ENCODE results near the gene PCNX3. TPM values are rescaled to one million over a fixed set of nuclear protein-coding genes. Genes with fewer than 3 reads are reported as not detected.

PCNX3 gene
- total and polyA plus RNA-seq, 2 donors (not counting 3 experiments of a cell fraction or from before 2014, with no cell fraction given): 42.6 to 53.9 TPM

DNA sequence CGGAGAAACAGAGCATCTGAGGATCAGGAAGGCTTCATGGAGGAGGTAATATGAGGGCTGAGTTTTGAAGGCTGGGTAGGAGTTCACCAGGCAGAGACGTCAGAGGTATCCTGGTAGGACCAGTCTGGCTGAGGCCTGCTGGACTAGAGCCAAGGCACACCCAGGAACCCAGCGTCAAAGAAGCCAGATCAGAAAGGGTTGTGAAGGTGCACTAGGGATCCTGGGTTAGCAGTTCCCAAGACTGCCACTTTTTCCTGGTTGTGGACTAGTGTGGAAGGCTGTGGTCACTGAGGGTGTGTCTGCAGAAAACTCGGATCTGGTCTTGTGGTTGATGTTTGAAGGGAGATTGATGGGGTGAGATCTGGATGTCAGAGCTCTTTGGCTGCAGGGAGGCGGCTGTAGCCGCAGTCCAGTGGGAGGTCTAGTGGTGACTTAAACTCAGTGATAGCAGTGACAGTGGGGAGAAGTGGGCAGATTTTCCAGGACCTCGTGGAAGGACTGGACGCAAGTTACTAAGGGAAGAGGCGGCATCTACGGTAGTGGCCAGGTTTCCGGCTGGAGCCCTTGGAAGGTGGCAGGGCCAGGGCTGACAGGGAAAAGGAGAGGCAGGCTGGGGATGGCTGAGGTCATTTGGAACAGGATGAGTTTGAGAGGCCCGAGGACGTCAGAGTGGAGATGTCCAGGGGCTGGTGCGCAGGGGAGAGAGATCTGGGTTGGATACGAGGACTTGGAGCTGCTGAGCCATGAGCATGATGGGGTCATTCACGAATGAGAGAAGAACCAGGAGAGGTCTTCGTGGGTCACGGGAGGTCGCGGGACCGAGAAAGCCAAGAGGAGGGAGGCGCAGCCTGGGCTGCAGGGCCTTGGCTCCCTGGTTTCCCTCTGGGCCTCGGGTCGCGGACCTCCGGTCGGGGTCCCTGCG, 36.3 kb downstream of the PCNX3 start:
- Histone ChIP-seq H4K20me1 (replicated peaks; ENCODE audit: control insufficient read depth, extremely low read depth, insufficient read depth, low read length) (no peaks in the 10 kb centered on the region), H2AFZ (ENCODE audit: low read depth, low read length) (no peak overlapping the region), H3K27me3 (ENCODE audit: control insufficient read depth in 2 of 2, insufficient read depth in 2 of 2, low read length in 2 of 2) (no peaks in the 10 kb centered on the region), H3K4me3 (replicated peaks in 1 of 3; ENCODE audit: insufficient read depth in 1 of 3, low read depth in 1 of 3, low read length in 3 of 3) (peak overlapping the region in 1 of 3 experiments; percentile 49), H3K79me2 (ENCODE audit: control insufficient read depth, insufficient read depth, low read length) (no peaks in the 10 kb centered on the region), H3K4me1 (ENCODE audit: control insufficient read depth, extremely low read depth, insufficient read depth, low read length) (peaks cover 23% of the 10 kb centered on the region), H3K9me1 (replicated peaks; ENCODE audit: control insufficient read depth, extremely low read depth, insufficient read depth, low read length) (no peaks in the 10 kb centered on the region), H3K9me3 (replicated peaks; ENCODE audit: control insufficient read depth, insufficient read depth, low read length) (no peaks in the 10 kb centered on the region), H3K4me2 (ENCODE audit: insufficient read depth, low read length) (peak overlapping the region; percentile 32), H3K27ac (ENCODE audit: insufficient read depth, low read depth, low read length) (peak overlapping the region; percentile 95), H3K9ac (replicated peaks; ENCODE audit: extremely low read depth, insufficient read depth, low read length) (peak overlapping the region; percentile 67), H3K36me3 (ENCODE audit: control insufficient read depth in 2 of 2, extremely low read depth in 1 of 2, insufficient read depth in 2 of 2, low read length in 2 of 2) (peaks cover 0 to 40% of the 10 kb centered on the region in 2 experiments)
- dilution Hi-C loops (cut with MboI; ENCODE audit: extremely low pct_ligation_motif_present, low sequenced_read_pairs) (no loop called here), intact Hi-C loops (cut with micrococcal nuclease) (loop anchor here (1.0 to 2.0 kb wide), 3 partner anchors 15 to 207 kb away; partner anchors contain the start of genes CFL1 and ZNRD2)
- DNase-seq (ENCODE audit: low read depth, low spot score) (no peak), FAIRE-seq (peak; percentile 68)
- ChIA-PET POLR2A (interaction anchor here (1.0 to 3.9 kb wide), 3 partner anchors 9 to 14 kb away, joined by 3 to 19 read pairs (median 9); partner anchors contain the start of genes RELA and SIPA1), CTCF (interaction anchor here (0.7 to 8.0 kb wide), 4 partner anchors 11 to 128 kb away, joined by 3 to 44 read pairs (median 10); partner anchors contain the start of genes AP5B1, RELA and SIPA1)
- TF ChIP-seq, protein P1, sequence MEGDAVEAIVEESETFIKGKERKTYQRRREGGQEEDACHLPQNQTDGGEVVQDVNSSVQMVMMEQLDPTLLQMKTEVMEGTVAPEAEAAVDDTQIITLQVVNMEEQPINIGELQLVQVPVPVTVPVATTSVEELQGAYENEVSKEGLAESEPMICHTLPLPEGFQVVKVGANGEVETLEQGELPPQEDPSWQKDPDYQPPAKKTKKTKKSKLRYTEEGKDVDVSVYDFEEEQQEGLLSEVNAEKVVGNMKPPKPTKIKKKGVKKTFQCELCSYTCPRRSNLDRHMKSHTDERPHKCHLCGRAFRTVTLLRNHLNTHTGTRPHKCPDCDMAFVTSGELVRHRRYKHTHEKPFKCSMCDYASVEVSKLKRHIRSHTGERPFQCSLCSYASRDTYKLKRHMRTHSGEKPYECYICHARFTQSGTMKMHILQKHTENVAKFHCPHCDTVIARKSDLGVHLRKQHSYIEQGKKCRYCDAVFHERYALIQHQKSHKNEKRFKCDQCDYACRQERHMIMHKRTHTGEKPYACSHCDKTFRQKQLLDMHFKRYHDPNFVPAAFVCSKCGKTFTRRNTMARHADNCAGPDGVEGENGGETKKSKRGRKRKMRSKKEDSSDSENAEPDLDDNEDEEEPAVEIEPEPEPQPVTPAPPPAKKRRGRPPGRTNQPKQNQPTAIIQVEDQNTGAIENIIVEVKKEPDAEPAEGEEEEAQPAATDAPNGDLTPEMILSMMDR (IDR thresholded peaks at IDR 0.05; ENCODE audit: extremely low read depth in 1 of 2, insufficient read depth in 1 of 2, low read depth in 1 of 2, low read length in 2 of 2): no peak
- no peak for TF ChIP-seq POLR2AphosphoS5 (IDR thresholded peaks at IDR 0.05; ENCODE audit: insufficient read depth, low read depth, low read length)
- TF ChIP-seq, protein P2, sequence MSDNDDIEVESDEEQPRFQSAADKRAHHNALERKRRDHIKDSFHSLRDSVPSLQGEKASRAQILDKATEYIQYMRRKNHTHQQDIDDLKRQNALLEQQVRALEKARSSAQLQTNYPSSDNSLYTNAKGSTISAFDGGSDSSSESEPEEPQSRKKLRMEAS (IDR thresholded peaks at IDR 0.05; ENCODE audit: insufficient read depth, insufficient read length): no peak
- no peak for TF ChIP-seq FOS (IDR thresholded peaks at IDR 0.05; ENCODE audit: borderline replicate concordance, insufficient read depth, low read length)
- TF ChIP-seq EZH2 (IDR thresholded peaks at IDR 0.05; ENCODE audit: borderline replicate concordance, low read depth, low read length, severe bottlenecking): no peak
- no peak for TF ChIP-seq GATA2 (IDR thresholded peaks at IDR 0.05; ENCODE audit: insufficient read depth, insufficient read length, low read depth, low read length)
- no peak for TF ChIP-seq JUN (IDR thresholded peaks at IDR 0.05; ENCODE audit: borderline replicate concordance, insufficient read depth, insufficient read length, low read depth)
- no TSS peak for BruUV-seq (replicated peaks)
